Right forelimb (tissue), 1 donor: Measurements from ENCODE around the gene DCTN3.
A peak's percentile ranks its signal among the peaks of the same experiment; 100 is the strongest.

Experiments
- DNase-seq: peaks from one replicate; pipeline ENCODE4 v3.0.0-alpha.2; 2018

DCTN3 gene

DNA sequence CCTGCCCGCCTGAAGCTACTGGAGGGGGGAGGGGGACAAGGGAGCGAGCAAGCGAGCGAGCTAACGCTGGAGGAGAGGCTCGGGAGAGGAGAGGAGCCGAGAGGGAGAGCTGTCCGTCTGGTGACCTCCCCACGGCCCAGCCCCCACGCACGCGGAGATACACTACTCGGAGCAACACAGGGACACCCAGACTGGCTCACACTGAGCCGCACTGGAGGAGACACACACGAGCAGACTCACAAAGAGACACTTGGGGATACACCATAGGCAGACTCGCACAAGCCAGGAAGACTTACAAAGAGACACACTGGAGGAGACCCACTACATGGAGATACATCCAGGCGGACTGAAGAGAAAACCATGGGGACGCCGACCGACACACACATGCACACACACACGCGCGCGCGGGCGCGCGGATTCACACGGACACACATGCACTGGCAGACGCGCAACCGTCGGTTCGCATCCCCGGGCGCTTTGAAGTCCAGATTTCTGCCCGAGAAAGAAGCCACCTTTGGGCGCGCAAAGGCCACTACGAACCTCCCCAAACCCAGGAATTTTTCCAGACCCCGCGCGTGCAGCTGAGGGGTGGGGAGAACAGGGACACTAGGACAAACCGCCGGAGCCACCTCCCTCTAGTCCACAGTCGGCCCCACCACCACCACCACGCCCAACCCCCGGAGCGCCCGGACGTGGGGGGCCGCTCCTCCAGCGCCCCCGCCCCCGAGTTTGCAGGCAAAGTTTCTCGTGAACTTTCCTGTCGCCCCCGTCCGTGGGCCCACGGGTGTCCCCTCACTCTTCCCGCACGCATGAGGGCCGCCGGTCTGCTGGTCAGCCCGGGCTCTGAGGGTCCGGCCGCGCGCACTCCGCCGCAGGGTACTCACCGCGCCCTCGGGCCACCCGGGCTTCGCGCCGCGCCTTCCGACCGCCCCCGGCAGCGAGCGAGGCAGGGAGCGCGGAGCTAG lies 31.3 kb downstream of the DCTN3 start:
- no peak for DNase-seq

GRCh38 chr9:34587271-34587670 lies 33.0 kb downstream of the DCTN3 start:
- DNase-seq, result no peak

GRCh38 chr9:34585946-34586669 lies 34.2 kb downstream of the DCTN3 start:
- no peak for DNase-seq

GRCh38 chr9:34584970-34585369 lies 35.3 kb downstream of the DCTN3 start:
- DNase-seq, result no peak

DNA sequence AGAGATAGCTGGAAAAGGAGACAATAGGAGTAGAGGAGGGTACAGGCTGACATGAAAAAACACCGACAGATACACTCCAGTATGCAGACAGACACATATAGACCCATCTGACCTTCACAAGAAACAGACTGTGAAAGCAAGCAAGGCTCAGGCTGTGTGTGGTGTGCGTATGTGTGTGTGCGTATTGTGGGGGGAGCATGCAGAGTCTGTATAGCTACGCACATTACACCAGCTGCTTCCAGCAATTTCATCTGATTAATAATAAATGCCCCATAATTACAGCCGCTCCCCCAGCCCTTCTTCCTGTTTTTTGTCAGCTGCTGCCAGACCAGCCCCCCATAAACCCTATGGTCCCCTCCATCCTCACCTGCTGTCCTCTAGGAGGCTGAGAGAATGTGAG lies 37.5 kb downstream of the DCTN3 start:
- no peak for DNase-seq

DNA sequence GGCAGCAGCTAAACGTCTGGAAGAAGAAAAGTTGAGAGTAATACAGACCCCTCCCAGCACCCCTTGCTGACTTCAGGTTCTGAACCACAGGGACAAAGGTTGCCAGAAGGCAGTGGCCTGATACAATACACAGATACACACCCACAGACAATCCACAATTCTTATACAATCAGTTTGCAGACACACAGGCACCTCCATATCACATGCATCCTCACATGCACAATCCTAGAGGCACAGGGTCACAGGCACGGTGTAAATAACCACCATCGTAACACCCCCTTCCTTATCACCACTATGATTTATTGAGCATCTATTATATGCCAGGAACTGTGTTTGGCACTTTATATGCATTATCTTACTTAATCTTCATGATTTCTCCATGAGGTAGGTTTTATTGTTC lies 39.0 kb downstream of the DCTN3 start:
- DNase-seq, result no peak

GRCh38 chr9:34580358-34580757 lies 39.9 kb downstream of the DCTN3 start:
- DNase-seq, result no peak

- no peak for DNase-seq
Observed at GRCh38 chr9:34579808-34580163, 40.5 kb downstream of the DCTN3 start.

DNA sequence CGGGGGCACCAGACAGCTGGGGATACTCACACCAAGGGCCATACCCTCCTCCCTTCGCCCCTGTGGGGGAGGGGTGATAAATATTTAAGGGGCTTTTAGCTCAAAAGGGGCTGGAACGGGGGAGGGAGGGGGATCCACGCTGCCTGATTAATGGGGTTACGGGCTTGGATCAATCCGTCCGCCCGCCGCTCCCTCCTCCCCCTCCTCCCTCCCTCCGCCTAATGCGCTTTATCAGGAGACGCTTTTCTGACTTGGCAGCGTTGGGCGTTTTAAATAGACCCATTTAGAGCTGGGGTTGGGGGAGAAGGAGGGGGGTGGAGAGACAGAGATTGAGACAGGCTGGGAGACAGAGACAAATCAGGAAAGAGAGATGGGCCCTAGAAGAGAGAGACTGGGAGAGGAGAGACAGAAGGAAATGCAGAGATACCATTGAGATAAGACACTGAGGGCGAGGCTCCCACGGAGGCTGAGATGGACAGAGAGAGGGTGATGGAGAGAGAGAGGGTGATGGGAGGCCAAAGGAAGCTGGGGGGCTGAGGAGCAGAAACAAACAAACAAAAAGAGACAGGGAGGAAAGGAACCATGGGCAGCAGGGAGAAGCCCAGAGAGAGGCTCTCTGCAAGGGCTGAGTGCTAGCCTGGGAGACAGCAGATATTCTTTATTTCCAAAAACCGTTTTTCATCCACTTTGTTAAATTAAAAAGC lies 41.0 kb downstream of the DCTN3 start:
- DNase-seq, result no peak

GRCh38 chr9:34578241-34579103 lies 41.8 kb downstream of the DCTN3 start:
- peak; percentile 60 for DNase-seq

GRCh38 chr9:34577400-34578240 lies 42.7 kb downstream of the DCTN3 start:
- peak; percentile 82 for DNase-seq

DNA sequence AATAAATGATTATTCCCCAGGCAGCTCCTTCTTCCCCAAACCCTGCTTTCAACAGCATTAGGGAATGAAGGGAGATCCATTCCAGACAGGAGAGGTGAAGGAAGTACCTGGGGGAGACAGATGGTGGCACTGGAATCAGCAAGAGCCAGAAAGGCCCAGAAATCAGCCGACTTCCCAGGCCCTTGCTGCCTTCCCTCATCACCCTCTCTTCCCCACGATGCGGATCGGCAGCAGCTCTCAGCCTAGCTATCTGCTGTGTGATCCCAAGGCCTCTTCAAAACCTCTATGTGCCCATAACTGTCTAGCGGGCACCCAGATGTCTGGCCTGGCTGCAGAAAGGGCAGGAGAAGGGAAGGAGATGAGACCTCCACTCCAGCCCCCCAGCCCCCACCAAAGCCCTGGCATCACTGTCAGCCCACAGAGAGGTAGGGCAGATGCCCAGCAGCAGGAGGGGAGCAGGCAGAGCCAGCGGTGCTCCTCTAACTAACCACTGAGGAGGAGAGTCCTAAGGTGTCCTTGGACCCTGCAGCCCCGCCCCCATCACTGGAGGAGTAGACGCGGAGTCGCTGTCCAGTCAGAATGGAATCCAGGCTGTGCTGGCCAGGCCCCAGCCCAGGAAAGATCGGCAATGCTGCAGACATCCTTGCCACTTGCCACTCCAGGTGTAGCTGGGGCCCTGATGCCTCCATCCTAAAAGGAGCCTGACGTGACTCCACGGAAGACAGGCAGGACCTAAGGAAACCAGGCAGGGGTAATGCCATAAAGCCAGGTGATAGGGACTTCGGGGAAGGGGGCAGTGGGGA lies 43.5 kb downstream of the DCTN3 start:
- DNase-seq, result no peak

GRCh38 chr9:34575862-34576596 lies 44.3 kb downstream of the DCTN3 start:
- DNase-seq, result no peak

DNA sequence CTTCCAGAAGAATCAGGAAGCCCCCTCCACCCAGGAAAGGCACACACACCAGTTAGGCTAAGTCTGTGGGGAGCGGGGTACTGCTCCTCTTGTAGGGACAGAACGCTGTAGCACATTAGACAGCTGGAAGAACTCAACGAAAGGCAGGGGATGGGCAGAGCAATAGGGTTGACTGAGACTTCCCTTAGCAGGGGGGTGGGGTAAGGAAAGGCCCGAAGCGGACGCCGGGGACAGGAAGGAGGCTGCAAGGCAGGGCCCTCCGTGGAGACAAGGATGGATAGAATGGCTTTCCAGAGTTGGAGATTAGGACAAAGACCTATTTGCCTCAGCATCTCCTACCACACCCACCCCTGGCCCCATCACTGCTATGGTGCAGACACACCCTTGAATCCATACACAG lies 45.1 kb downstream of the DCTN3 start:
- DNase-seq, result no peak

DNA sequence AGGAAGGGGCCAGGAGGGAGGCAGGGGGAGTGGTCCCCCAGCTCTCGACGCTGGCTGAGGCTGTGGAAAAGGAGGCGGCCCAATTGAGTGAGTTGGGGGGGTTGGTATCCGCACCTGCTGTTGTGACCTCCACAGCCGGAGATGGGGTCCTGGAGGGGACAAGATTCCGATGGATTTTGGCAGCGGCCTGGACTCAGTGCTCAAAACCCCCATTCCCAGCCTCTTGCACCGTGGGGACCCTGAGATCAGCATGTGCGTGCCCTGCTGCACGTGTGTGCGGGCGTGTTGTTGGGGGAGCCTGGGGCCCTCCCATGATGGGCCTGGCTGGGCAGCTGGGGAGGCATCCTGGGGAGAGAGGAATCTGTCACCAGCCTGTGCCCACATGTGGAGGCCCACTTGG lies 45.7 kb downstream of the DCTN3 start:
- DNase-seq, result no peak

DNA sequence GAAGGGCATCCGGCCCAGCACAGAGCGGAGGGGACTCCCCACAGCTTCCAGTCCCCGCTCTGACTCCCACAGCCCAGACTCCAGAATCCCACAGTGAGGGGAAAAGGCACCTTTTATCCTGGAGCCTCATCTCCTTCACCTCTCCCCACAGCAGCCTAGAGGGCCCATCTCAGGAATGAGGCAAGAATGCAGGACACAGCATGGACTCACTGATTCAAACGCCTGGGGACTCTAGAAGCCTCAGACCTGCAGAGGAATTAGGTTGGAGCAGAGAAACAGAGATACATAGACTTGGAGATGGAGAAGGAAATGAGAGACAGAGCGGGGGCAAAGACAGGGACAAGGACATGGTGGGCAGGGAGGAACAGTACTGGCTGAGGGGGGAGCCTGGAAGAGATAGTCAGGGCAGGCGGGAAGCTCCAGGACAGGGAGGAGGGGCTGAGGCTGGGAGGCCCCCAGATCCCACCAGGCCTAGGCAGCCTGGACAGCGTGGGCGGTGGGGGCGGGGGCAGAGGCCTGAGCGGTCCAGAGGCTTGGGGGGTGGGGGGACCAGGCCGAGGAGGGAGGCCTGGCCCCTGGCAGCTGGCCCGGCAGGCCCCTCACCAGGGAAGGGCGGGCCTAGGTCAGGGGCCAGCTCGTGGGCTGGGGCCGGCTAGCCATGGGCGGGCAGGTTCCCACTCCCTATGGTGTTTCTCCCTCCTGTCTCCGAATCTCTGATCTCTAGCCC lies 46.5 kb downstream of the DCTN3 start:
- DNase-seq, result no peak

- no peak for DNase-seq
Observed at GRCh38 chr9:34572628-34573027, 47.7 kb downstream of the DCTN3 start.

DNA sequence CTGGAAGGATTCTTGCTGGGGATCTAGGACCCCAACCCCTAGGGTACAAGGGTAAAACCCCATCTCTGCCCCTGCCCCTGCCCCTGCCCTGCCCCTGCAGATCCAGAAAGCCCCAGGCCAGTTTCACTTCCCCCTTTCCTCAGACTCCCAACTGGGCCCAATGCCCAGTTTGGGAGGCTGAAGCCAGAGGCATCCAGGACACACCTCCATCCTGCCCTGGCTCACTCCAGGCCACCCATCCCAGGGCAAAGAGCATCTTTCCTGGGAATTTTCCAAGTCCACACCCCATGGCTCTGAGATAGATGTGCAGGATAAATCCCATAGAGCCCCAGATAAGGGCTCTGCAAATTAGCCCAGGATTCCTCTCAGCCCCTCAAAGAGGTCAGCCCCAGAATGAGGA lies 48.2 kb downstream of the DCTN3 start:
- DNase-seq, result no peak

DNA sequence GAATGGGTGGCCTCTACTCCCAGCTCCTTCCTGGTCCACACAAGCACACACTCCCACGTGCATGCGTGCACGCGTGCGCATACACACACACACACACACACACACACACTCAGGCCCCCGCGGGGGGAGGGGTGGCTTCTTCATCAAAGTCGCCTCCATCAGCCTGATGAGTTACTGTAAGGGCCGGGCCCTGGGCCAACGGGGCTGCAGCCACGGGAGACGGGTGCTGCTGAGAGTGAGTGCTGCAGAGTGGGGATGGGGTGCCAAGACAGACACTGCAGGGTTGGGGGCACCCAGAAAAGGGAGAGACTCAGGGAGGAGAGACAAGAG lies 48.8 kb downstream of the DCTN3 start:
- DNase-seq, result no peak
